ENCODE data around the gene ZNF22.
"Not testable (repeated sequence)": the region's sequence is repeated elsewhere in the genome, so short reads cannot be mapped to it uniquely, and the experiment has no call there.

Gene ZNF22

DNA sequence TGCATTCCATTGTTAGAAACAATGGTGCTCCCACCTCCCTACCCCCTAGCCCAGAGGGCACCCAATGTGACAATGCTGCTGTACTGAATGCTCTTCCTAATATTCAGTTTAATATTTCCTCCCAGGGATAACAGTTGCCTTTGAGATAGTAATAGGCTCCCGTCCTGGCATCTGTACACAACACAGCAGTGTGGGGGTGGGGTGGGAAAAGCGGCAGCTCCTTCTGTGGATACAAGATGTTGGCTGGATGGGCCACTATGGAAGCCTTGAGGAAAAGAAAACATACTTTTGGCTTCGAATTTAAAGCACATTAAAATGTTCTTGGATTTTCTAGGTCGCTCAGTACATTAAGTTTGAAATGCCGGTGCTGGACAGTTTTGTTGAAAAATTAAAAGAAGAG, 9.2 kb upstream of the ZNF22 start:
- no peak for DNase-seq (ENCODE audit: low read depth)

DNA sequence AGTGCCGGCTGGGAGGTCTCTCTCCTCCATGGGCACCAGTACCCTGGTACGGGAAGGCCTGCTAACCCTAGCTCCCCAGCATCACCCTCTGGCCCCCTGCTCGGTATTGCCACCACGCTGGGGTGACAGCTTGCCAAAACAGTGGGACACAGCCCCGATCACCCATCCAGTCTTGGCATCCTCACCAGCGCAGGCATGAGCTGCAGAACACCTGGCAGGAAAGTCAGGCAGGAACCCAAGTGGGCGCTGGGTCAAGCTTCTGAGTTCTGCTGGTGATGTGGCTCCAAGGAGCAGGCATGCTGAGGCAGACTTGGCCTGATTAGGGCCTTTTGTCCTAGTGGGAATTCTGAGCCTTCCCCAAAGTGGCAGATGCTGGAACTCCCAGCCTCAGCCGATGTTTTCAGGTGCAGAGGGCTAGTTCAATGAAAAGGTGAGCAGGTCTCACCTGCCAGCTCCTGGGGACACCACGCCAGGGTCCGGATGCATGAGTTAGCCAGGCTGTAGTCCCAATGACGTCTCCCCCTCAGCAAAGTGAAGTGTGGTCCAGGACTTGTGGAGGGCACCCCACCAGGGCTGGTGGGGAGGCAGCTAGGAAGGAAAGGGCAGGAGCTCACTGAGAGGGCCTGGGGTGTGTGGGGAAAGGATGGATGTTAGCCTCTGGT, 8.5 kb upstream of the ZNF22 start:
- no peak for DNase-seq (ENCODE audit: low read depth)

- DNase-seq (ENCODE audit: low read depth): no peak
These were observed 7.9 kb upstream of the ZNF22 start for GRCh38 chr10:44992732-44993225.

DNA sequence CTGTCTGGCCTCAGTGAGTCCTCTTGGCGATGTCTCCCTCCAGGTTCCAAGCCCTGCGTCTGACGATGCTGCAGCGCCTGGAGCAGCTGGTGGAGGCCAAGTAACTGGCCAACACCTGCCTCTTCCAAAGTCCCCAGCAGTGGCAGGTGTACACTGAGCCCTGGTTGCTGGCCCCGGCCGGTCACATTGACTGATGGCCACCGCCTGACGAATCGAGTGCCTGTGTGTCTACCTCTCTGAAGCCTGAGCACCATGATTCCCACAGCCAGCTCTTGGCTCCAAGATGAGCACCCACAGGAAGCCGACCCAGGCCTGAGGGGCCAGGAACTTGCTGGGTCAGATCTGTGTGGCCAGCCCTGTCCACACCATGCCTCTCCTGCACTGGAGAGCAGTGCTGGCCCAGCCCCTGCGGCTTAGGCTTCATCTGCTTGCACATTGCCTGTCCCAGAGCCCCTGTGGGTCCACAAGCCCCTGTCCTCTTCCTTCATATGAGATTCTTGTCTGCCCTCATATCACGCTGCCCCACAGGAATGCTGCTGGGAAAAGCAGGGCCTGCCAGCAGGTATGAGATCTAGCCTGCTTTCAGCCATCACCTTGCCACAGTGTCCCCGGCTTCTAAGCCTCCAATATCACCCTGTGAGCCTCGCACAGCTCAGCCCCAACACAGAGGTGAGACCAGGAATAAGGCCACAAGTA, 7.3 kb upstream of the ZNF22 start:
- no peak for DNase-seq (ENCODE audit: low read depth)

DNA sequence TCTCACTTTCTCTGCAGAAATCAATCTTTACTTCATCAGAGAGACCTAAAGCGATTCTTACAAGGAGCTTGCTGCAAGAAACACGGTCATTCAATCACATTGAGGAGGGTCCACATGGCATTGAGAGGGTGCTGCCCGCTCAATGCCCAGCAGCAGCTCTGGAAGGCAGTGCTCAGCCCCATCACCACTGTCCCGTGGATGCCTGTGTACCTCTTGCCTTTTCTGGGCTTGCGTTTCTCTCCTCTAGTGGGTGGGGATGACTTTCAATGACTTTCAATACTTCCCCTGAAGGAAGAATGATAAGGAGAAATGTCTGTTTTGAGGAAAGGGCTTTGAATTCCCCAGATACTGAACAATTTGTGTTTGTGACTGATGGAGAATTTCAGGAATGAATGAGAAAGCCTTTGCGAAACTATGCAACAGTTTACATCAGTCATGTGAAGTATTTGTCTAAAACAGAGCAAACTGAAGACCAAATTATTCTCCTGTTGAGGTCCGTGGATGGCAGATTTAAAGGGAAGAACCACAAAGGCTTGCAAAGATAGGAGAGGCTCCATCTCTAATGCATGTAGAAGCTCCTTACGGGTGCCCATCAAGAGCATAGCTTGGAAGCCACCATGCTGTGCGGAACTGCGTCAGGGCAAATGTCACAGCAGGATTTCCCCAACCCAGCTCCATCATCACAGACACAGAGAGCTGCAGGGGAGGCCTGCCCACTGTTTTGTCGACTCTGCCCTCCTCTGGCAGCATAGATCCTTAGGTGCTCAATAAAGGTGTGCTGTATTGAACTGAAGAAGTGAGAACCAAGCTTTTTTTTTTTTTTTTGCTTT, 6.6 kb upstream of the ZNF22 start:
- DNase-seq (ENCODE audit: low read depth): no peak

GRCh38 chr10:44994752-44995530, 5.8 kb upstream of the ZNF22 start:
- no peak for DNase-seq (ENCODE audit: low read depth)

DNA sequence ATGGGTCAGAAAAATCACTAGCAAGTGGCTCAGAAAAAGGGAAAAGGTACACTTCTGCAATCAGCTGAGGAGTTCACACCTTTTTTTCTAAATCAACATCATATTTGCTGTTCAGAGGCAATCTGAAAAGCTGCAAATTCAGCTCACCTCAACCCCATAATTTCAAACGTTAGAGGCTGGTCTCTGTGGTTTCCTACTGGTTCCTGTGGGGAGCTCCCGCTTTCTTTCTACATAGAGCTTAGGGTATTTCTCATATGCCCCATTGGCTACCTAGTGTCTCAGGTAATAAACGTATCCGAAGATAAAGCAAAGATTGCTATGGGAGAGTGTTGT, 5.2 kb upstream of the ZNF22 start:
- no peak for DNase-seq (ENCODE audit: low read depth)

DNA sequence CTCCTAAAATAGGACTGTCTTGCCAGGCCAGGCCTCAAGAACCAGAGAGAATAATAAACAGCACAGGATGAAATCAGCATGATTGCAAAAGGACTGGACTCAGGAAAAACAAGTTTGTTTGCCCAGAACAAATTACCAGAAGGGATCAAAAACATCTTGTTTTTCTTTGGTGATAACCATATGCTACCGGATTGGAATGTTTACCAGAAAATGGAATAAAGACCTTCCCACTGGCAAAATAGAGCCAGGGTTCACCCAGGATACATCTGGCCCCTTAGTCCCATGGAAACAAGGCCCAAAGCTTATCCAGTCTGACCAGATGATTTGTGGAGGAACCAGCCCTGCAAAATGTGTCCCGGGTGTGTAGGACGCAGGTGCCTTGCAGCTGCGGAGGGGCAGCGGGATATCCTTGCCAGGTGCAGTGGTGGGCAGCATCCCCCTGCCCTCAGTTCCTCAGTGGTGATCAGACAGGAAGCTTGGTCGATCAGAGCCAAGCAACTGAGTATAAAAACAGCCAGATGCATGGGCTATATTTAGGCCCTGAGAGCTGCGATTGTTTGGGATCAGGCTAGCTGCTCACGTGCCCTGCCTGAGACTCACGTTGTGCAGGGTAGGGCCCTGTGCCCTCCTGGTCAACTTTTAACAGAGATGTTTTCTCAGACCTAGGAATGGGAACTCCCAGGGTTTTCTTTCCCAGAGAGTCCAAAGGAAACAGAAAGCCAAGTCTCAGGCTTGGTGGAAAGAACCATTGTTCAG, 4.6 kb upstream of the ZNF22 start:
- no peak for DNase-seq (ENCODE audit: low read depth)

DNA sequence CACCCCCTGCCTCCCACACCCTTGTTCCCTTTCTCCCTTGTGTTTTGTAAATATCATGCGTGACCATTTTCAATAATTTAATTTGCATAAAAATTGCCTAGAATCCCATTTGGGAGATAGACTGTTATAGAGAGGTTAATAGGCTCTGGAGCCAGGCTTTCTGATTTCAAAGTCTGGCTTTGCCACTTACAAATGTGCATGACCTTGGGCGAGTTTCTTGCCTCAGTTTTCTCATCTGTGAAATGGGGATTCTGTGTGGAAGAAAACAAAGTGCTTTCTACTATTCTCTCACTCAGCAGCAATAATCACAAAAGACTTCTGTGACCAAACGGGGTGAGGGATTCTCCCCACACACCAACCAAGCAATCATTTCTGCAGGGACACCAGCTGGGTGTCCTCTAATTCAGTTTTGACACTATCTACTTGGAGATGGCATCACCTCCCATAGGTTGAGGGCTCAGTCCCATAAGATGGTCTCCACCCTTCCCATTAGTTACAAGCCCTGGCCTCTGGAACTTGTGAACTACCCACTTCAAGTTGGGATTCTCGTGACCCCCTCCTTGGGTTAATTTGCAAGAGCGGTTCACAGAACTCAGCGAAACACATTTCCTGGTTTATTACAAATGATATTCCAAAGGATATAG, 3.5 kb upstream of the ZNF22 start:
- no peak for DNase-seq (ENCODE audit: low read depth)

DNA sequence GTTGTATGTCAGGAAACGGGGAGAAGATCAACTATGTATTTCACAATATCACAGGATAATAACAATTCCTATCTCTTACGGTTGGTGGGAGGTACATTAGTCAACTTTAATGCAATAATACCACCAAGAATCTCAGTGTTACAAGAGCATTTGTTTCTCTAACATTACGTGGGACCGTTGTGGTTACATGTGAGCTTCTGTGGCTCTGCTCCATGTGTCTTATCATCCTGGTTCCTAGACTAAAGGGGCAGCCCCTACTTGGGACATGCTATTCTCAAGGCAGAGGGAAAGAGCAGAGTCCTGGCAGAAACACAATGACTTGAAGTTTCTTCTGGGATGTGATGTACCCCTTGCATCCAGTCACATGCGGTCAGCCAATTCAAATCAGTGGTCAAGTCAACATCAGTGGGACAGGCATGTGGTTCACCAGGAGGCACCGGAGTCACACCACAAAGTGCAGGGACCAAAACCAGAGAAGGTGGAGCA, 2.5 kb upstream of the ZNF22 start:
- DNase-seq (ENCODE audit: low read depth): no peak

- DNase-seq (ENCODE audit: low read depth): no peak
These were observed 478 bp upstream of the ZNF22 start for GRCh38 chr10:45000138-45000751.

GRCh38 chr10:45001381-45002148, 842 bp downstream of the ZNF22 start:
- peak; percentile 43 for DNase-seq (ENCODE audit: low read depth)

GRCh38 chr10:45003432-45004000, 2.8 kb downstream of the ZNF22 start:
- DNase-seq (ENCODE audit: low read depth): no peak

DNA sequence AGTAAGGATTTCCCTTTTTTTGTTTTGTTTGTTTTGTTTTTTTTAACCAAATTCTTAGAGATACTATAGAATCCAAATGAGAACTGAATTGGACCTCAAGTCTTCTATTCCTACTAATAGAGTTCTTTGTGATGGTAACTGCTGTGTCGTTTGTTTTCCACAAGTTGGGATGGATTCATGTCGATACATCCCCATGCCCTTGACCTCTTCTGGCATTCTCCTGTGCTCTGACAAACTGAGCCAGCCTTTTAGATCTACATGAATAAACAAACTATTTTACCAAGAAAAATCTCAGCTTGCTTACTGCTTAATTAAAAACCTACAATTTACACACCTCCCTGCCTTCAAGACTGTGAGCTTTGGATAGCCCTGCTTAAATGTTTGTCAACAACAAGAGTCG, 3.9 kb downstream of the ZNF22 start:
- DNase-seq (ENCODE audit: low read depth): no peak

- no peak for DNase-seq (ENCODE audit: low read depth)
These were observed 4.6 kb downstream of the ZNF22 start for GRCh38 chr10:45005284-45005683.

DNA sequence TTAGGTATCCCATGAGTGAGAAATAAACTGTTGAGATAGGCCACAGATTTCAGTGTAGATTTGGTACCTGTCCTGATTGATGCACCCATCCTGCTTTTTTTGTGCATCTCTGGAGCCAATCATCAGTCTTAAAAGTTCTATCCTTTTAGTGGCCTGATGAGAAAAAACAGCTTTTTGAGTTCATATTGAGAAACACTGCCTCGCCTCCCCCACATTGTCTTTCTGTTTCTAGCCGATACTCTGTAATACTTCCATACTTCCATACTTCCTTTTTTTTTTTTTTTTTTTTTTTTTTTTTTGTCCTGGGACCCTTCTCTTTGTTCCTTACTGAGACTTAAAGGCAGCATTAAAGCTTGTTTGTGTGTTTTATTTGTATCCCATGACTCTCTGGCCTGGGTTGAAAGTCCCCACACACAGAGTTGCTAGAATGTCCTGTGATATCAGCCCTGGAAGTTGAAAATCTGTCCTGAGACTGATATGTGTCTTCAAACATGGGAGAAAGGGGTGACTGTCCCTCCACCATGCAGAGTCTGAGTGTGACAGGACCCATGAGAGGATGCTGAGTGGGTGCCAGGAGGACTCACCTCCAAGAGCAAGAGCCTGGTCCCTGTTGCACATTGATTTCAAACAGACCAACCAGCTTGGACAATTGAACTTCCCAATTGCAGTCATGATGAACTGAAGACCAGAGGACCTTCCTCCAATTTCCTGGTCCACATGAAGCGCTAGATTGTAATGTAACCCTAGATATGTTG, 5.7 kb downstream of the ZNF22 start:
- no peak for DNase-seq (ENCODE audit: low read depth)

DNA sequence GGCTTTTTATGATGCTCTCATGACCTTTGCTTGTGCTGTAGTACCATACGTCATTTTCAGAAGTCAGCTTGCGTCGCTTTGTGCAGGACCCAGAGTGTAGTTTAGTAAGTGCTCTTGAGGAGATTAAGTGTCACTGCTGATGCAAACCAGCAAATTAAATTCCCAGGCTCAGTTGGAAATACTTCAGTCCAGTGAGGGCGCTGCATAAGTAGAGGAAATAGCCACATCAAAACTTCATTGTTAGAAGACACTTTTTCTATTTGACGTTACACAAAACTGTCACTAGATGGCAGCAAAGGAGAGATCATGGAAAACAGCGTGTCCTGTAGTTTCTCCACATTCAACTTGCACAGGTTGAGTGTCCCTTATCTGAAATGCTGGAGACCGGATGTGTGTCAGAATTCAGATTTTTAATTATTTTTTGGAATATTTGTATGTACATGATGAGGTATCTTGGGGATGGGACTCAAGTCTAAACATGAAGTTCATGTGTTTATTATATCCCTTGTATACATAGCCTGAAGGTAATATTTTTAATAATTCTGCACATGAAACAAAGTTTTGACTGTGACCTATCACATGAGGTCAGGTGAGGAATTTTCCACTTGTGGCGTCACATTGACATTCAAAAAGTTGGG, 7.9 kb downstream of the ZNF22 start:
- DNase-seq (ENCODE audit: low read depth): no peak

GRCh38 chr10:45014557-45014956, 13.8 kb downstream of the ZNF22 start:
- DNase-seq (ENCODE audit: low read depth): not testable (repeated sequence)
